A549 (cell line): Measurements from ENCODE around the gene MRPS6.

Experiments used
- BCL3 ChIP-seq: fragments of >200 bp; sonication (Bioruptor Twin); formaldehyde crosslinking; IDR thresholded peaks from 3 replicates; pipeline ENCODE4 v1.6.1; 2016
- CTCF ChIP-seq: fragments of >200 bp; sonication (Bioruptor Twin); formaldehyde crosslinking; IDR thresholded peaks from 3 replicates; pipeline ENCODE4 v1.5.1; 2016
- HMGXB4 ChIP-seq: fragments of 250-450 bp; sonication (Bioruptor Pico); IDR thresholded peaks from 2 replicates; pipeline ENCODE4 v1.5.0; 2021; ENCODE audit warnings: mild to moderate bottlenecking, moderate library complexity, borderline replicate concordance
- MAX ChIP-seq: IDR thresholded peaks from 2 replicates; pipeline ENCODE4 v1.6.1; 2012
- RFX5 ChIP-seq: fragments of 450-650 bp; IDR thresholded peaks from 2 replicates; pipeline ENCODE4 v1.7.1; 2014; ENCODE audit warnings: antibody characterized with exemption, mild to moderate bottlenecking, moderate library complexity
- SMC3 ChIP-seq: fragments of >200 bp; sonication (Bioruptor Twin); formaldehyde crosslinking; IDR thresholded peaks from 3 replicates; pipeline ENCODE4 v1.6.1; 2018; ENCODE audit warnings: inconsistent platforms
- TP53 ChIP-seq: fragments of 250-450 bp; sonication (Bioruptor Pico); IDR thresholded peaks from 2 replicates; pipeline ENCODE4 v1.5.0; 2021; ENCODE audit warnings: mild to moderate bottlenecking, moderate library complexity
- USF2 ChIP-seq: fragments of 450-650 bp; IDR thresholded peaks from 2 replicates; pipeline ENCODE4 v1.6.1; 2014; ENCODE audit warnings: antibody characterized with exemption

DNA sequence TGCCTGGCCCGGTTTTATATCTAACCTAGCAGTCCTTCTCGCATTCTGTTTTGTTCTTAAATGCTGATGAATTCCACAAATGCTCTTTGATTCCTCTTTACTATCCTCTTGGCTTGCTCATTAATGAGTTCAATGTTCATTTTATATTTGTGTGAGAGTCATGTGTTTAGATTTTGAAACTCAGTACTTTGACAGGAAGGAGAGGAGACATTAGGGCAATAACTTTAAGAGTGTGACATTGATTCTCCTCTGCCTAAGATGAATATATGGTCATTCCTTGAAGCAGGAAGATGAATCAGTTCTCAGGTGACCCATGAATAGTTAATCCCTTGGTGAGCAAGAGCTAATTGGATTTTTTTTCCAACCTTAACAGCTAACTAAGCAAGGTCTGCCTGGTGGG is 84.1 kb downstream of the MRPS6 start:
- TF ChIP-seq MAX (no peak), USF2 (no peak), HMGXB4 (no peak), TP53 (CRISPR knock-in tag) (no peak), CTCF (no peak), BCL3 (no peak), RFX5 (no peak), SMC3 (no peak)
